HG02885 (cell line): ENCODE results near the gene TRIM63.
"Not testable (repeated sequence)": the region's sequence is repeated elsewhere in the genome, so short reads cannot be mapped to it uniquely, and the experiment has no call there.

Source experiments
- ATAC-seq: cut with Tn5 transposase; IDR thresholded peaks from one replicate; pipeline ENCODE4 v1.9.1; 2021; ENCODE audit warnings: mild to moderate bottlenecking; ENCODE audit not compliant: unreplicated experiment, poor library complexity

TRIM63 gene

DNA sequence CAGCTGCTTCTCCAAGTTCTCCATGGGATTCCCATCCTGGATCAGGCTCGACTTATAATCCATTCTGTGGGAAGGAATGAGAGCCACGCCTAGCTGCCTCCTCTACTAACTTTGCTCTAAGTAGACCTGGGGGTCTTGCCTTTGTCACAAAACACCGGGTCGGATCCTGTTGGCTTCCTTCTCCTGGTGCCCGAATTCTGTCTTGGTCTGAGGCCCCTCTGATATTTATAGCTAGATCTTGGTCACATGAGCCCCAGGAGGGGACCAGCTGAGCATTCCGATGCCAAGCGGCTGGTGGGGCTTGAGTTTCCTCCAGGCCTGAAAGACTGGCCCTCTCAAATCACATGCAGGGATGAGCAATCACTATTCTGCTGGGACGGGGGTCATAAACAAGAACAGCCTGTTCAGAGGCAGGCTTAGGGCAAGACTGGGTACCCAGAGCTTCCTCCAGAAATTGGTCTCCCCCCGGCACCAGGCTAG, at the start of gene TRIM63:
Gene TRIM63, minus strand, starts transcription at position 199 of the 480 bp plus-strand sequence. Its CDS starts 136 bp downstream, at position 63.
- ATAC-seq, result no peak

DNA sequence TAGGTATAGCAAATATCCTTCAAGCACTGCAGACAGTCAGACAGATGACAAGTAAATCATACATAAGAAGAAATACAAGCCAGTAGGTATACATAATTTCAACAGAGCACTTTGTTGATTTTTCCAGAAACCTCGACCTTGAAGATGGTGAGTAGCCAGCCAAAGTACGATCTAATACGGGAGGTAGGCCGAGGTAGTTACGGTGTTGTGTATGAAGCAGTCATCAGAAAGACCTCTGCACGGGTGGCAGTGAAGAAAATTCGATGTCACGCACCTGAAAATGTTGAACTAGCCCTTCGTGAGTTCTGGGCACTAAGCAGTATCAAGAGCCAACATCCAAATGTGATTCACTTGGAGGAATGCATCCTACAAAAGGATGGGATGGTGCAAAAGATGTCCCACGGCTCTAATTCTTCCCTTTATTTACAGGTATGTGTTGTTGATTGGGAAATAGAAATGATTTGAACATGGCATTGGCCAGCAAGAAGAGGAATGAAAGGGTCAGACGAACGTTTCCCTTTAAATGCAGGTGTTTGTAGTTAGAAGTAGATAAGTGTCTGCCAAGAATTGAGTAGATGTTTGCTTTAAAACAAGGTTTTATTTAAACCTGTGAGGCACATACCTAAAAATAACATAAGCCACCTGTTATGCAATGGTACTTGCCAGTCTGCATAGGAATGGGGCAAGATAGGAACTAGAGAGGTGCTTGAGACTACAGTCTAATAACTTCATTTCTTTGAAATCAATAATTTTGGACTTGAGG, 46.9 kb upstream of the TRIM63 start:
- no peak for ATAC-seq

DNA sequence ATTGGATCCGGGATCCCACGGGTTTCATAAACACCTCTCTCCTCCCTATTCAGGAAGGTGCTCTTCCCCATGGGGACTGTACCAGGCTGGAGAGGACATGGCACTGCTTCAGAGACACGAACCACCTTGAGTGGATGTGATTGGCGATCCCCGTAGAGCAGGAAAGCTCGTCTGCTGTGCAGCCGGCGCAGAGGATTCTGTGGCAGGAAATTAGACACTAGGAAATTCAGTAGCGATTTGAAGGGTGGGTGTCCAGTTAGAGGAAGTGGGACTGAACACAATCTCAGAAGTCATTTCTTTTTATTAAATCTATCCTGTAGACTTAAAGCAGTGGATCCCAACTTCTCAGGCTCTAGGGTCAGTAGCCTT, 45.0 kb upstream of the TRIM63 start:
- ATAC-seq, result no peak

DNA sequence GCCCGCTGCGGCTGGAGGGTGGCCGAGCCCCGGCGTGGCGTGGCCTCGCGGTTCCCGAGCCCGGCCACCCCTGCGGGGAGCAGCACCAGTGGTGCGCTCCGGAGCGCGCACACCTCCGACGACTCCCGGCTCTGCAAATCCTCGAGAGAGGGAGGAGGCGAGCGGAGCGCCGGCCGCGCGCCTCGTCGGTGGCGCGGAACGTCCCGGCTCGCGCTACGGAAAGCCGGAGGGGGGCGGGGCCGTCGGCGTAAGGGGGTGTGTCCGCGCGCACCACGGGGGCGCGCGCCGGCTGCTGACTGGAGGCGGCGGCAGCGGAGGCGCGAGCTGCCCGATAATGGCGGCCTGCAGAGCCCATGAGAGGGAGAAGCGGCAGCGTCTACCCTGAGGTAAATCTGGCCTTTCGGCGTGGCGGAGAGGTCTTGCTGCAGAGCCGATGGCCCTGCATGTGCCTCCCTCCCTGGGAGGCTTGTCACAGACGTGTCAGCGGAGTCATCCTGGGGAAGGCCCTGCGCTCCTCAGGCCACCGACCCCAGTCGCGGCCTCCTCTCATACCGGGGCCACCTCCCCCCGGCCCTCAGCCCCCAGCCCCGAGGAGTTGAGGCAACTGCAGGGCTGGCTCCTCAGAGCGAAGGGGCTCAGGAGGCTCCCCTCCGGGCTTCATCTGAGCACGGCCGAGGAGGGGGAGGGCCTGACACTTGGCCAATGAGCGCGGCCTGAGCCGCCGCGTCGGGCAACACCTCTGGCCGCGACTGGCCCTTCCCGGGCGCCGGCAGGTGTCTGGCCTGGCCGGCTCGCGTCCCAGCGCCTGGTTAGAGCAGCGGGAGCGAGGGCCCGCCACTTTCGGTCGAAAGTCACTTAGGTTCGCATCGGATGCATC, 44.3 kb upstream of the TRIM63 start, which contains the start of gene PDIK1L:
Gene PDIK1L, plus strand, starts transcription at position 295 of the 877 bp plus-strand sequence. CDS start 2,485 bp downstream, outside the sequence.
- ATAC-seq, result peak; percentile 77

DNA sequence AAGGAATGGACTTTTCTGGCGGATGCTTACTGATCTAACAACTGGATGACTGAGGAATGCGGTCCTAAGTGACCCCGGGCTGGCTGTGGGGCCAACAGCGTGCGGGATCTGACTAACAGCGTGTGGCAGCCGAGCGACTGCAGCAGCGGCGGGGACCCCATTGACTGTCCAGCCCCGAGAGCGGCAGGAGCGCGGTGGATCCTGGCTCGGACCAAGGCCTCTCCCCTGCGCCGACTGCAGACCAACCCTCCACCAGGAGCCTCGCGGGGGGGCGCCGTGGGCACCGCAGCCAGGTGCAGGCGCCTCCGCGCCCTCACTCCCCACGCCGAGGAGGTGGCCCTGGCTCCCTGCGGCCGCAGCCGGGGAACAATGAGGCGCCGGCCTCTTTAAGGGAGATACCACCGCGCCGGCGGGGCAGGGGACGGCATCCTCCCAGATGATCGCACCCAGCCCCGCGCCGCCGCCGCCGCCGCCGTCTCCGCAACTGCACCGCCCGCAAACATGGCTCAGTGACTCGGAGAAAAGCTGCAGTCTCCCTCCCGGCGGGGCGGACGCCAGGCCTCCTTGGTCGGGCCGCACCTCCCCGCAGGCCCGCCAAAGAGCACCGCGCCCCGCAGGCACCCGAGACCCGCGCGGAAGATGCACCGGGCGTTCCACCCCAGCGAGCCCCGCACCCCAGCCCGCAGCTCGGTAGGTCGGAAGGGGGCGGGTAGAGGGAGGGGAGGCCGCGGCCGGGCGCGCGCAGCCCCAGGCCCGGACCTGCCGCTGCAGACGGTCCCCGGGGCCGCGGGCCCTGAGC, 43.5 kb upstream of the TRIM63 start:
- ATAC-seq, result peak; percentile 46

DNA sequence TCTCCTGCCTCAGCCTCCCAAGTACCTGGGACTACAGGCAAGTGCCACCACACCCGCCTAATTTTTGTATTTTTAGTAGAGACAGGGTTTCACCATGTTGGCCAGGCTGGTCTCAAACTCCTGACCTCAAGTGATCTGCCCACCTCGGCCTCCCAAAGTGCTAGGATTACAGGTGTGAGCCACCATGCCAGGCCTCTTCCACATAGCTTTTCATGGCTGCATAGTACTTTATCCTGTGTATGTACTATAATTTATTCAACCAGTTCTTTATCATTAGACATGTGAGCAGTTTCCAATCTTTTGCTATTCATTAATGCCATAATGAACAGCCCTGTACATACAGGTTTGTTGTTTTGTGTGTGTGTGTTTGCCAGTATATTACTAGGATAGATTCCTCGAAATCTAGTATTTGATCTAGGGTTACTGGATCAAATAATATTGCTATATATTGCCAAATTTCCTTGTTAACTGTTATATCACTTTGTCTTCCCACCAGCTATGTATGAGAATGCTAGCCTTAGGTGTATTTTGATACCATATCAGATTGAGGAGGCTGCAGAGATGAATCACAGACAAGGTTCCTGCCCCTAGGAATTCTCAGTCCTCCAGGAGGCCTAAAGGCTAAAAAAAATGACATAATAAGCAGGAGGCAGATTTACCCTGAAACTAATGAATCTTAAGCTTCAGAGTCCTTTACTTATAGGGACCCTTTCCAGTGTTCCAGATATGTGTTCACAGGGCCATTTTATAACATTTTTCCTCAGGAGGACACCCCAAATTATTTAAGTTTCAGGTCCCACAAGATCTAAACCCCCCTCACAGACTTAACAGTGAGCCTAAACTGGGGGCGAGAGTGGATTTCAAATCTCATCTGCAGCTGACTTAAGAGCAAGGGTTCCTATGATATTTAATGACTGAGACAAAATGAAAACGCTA, 42.1 kb upstream of the TRIM63 start:
- ATAC-seq, result no peak

DNA sequence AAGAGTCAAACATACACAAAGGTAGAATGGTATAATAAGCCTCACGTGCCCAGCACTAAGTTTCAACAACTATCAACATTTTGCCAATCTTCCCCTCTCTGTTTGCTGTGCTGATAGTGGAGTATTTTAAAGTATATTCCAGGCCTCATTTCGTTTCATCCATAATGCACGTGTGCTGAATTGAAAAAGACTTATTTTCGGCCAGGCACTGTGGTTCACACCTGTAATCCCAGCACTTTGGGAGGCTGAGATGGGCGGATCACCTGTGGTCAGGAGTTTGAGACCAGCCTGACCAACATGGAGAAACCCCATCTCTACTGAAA, 37.8 kb upstream of the TRIM63 start:
- not testable (repeated sequence) for ATAC-seq

DNA sequence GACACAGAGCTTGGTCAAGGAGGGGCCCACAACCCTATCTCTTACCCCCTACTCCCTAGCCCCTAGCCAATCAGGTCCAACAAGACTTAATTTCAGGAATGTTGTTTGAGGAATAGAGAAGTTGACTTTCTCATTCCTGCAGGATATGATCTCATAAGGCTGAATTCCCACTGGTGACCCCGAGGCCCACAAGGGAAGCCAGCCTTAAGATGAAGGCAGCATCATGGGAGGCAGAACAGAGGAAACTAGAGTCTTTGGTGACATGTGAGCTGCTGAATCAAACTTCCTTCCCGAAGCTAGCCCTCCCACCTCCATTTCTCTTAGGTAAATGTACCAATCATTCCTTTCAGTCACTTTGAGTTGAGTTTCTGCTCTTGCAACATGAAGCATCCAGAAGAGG, 35.1 kb upstream of the TRIM63 start:
- no peak for ATAC-seq

DNA sequence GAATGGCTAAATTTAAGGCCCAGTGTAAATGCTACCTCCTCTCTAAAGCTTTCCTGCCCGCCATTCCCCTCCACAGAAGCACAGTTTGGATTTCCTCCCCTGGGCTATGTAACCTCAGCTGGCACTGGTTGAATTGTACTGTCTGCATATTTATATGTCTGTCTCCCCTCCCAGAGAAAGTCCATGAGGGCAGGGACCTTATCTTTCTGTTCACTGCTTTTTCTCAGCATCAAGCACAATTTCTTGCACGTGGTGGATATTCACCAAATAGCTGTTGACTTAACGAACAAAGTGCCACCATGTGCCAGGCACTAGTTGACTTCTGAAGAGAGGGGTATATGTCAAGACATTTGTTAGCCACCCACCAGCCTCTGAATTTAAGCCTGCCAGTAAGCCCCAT, 34.7 kb upstream of the TRIM63 start:
- no peak for ATAC-seq

DNA sequence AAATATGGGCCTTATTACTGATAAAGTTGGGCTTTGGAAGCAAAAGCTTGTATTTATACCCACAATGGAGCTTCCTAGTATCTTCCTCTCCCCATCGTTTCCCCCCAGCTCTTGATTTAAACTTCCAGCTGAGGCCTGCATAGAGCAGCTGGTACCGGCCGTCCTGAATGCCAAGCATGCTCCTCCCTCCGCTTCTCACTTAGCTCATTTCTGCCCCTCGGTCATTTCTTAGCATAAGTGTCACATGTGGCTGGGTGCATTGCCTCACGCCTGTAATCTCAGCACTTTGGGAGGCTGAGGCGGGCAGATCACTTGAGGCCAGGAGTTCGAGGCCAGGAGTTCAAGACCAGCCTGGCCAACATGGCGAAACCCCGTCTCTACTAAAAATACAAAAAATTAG, 32.8 kb upstream of the TRIM63 start:
- not testable (repeated sequence) for ATAC-seq

DNA sequence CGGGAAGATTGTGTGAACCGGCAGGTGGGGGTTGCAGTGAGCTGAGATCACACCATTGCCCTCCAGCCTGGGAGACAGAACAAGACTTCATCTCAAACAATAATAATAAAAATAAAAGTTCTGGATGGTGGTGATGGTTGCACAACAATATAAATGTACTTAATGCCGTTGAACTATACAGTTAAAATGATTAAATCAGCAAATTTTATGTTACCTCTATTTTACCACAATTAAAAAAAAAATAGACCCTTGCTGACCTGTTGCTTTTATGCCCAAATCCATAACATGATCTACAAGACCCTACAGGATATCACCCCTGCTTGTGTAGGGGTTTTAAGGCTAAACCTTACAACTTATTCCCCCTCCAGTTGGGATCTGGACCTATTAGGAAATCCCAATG, 32.4 kb upstream of the TRIM63 start:
- no peak for ATAC-seq

DNA sequence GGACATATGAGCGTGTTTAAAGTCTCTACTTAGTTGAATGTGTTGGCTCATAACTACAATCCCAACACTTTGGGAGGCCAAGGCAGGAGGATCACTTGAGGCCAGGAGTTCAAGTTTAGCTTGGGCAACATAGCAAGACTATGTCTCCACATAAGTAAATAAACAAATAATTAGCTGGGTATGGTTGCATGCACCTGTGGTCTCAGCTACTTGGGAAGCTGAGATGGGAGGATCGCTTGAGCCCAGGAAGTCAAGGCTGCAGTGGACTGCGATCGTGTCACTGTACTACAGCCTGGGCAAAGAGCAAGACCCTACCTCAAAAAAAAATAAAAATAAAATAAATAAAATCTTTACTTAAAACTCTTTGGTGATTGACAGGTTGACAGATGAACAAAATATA, 31.2 kb upstream of the TRIM63 start:
- no peak for ATAC-seq

DNA sequence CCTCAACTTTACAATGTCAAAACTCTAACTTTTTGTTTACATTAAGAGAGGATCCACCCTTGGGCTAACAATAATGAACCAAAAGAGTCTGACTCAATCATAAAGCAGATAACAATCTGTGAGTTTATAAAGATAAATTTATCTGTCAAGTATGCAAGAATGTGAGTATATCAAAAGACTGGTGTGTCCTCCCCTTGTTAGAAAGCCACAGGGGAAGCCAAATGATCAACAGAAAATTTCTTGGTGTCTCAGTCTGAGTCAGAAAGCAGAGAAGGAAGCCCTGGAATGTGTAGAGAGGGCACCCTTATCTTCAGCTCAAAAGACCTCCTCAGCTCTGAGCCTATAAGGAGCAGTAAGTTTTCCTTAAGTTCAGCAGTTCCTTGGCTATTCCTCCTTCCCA, 30.3 kb upstream of the TRIM63 start:
- no peak for ATAC-seq

DNA sequence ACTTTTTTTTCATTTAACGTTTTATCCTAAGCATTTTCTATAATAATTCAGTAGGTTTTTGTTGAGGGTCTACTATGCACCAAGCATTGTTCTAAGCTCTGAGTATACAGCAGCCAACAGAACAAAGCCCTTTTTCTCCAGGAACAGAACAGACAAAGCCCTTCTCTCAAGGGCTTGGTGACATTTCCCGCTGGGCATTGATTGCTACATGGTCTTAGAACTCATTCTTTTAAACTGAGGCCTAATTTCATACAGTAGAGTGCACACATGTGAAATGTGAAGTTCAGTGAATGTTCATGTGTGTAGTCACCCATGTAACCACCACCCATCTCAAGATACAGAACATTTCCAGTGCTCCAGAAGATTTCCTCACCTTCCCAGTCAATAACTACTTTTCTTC, 29.0 kb upstream of the TRIM63 start:
- ATAC-seq, result no peak

DNA sequence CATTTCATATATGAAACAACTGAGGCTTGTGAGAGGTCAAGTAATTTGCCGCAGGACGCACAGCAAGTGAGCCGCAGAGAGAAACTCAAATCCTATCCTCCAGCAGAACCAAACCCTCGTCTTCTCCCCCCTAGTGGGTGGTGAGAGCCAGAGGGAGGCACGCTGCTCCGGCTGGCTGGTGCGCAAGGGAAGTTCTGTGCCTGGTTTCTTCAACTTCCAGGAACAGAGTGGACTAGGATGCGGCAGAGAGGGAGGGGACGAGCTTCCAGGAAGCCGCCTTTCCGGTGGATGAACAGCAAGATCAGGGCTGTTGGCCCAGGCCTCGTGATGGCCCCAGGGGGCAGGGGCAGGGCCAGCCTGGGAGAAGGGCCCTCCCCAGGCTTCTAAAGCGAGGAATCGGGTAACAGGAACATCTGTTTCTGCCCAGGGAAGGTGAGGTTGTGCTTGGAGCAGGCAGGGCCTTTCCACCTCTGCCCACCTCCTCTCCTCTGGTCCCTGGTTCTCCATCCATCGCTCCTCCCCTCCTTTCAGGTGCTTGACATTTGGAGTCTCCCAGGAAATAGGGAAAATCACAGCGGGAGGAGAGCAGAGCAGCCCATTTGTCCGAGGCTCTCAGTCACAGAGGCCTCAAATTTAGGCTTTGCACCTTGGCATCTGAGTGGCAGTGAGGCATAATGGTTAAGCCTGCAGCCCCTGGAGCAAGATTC, 27.4 kb upstream of the TRIM63 start:
- no peak for ATAC-seq

DNA sequence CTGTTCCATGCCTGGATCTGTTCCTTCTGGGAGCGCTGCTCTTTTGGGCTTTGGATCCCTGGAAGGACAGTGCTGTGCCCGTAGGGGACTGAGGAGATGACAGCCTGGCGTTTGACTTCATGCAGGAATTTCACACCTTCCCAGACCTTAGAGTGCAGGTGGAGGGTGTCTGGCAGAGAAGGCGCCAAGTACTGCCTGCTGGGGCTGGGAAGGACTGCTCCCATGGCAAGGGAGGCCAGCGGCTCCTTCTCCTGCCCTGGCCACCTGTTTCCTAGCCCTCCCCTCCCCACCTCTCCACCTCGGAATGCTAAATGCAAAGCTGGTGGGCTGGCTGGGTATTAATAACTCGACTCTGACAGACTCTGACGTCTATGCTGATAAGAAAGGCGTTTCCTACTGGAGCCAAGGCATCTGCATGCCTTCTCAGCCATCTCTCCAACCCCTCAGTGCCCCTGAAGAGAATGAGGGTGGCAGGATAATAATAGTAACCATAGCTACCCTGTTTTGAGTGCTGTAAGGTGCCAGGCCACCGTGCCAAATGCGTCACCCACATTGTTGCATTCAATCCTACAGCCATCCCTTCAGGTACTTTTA, 26.7 kb upstream of the TRIM63 start:
- no peak for ATAC-seq

DNA sequence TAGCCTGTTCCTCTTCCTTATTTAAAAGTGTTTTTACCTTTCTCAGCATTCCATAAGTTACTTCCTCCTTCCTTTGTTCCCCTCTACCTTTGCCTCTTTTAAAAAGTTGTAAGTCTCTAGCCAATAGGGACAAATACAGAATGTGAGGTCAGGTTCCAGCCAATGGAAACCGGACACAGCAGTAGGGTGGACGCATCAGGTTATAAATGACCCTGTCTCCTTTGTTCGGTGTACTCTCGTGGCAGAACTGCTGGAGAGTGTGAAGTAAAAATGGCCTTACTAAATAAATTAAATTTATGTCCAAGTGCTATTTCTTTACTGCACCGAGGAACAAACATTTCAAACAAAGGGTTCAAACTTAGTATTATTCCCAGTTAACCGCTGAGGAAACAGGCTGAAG, 26.1 kb upstream of the TRIM63 start:
- ATAC-seq, result not testable (repeated sequence)

DNA sequence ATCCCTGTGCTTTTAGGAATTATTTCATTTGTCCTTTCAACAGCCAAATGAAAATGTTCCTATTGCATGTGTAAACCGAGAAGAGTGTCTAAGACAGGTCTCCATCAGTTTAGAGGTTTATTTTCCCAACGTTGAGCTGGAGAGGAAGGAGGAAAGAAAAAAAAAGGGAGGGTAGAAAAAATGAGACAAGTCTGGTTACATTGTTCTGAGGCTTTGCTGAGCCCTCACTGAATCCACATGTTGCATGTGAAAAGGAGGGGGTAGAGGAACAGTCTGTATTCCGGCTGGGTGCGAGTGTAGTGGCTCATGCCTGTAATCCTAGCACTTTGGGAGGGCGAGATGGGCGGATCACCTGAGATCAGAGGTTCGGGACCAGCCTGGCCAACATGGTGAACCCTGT, 25.0 kb upstream of the TRIM63 start:
- no peak for ATAC-seq

DNA sequence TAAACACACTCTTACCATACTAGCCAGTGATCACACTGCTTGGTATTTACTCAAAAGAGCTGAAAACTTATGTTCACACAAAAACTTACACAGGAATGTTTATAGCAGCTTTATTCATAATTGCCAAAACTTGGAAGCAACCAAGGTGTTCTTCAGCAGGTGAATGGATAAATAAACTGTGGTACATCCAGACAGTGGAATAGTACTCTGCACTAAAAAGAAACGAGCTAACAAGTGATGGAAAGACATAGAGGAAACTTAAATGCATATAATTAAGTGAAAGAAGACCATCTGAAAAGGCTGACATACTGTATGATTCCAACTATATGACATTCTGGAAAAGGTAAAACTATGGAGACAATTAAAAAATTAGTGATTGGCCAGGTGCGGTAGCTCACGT, 23.5 kb upstream of the TRIM63 start:
- ATAC-seq, result no peak
